BLaER1 treated with 17β-estradiol and CSF1 and Interleukin-3, amounts not matched to agents 10 nM and 100 nM (cell line): ENCODE measurements around the gene TUBB2B.
"Not testable (repeated sequence)": the region's sequence is repeated elsewhere in the genome, so short reads cannot be mapped to it uniquely, and the experiment has no call there.

ENCODE experiments used
- H3K27ac ChIP-seq, 11 experiments: shearing (Covaris generic); formaldehyde crosslinking; 2 replicates each; pipeline ENCODE4 v1.8.1; 2022
- H3K27me3 ChIP-seq, 11 experiments: shearing (Covaris generic); formaldehyde crosslinking; 2 replicates each; pipeline ENCODE4 v1.8.1; 2022
- H3K36me3 ChIP-seq, 11 experiments: shearing (Covaris generic); formaldehyde crosslinking; 2 replicates each; pipeline ENCODE4 v1.8.1; 2022
- H3K4me1 ChIP-seq, 10 experiments: shearing (Covaris generic); formaldehyde crosslinking; 2 replicates each; pipeline ENCODE4 v1.8.1; 2022
- H3K4me2 ChIP-seq, 11 experiments: shearing (Covaris generic); formaldehyde crosslinking; 2 replicates each; pipeline ENCODE4 v1.8.1; 2022
- H3K4me3 ChIP-seq, 10 experiments: shearing (Covaris generic); formaldehyde crosslinking; 2 replicates each; pipeline ENCODE4 v1.8.1; 2022
- H3K9ac ChIP-seq, 11 experiments: shearing (Covaris generic); formaldehyde crosslinking; 2 replicates each; pipeline ENCODE4 v1.8.1; 2022
- H3K9me3 ChIP-seq, 11 experiments: shearing (Covaris generic); formaldehyde crosslinking; replicated peaks in 1 of 11; 2 replicates each; pipeline ENCODE4 v1.8.1; 2022
- H4K20me1 ChIP-seq, 11 experiments: shearing (Covaris generic); formaldehyde crosslinking; 2 replicates each; pipeline ENCODE4 v1.8.1; 2022
- Cebpa-rat ChIP-seq, 11 experiments: shearing (Covaris generic); IDR thresholded peaks; 2 replicates each; pipeline ENCODE4 v1.8.1; 2022

The TUBB2B gene

DNA sequence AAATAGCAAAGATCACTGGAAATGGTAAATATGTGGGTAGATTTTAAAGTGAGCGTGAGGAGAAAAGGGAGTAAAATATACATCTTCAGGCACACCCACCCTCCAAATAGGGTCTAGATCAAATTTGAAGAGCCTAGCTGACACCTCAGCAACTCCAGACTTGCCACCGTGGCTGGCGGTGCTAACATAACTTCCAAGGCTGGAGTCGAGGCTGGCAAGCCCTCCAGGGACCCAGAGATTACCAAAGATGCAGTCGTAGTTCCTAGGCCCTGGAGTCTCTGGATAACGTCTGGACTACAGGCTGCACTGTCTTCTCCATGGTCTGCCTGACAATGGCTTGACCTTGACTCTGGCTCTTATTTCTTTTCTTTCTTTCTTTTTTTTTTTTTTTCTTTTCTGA lies 22.5 kb downstream of the TUBB2B start:
- Histone ChIP-seq H3K27ac (no peak overlapping the region), H3K9ac (no peak overlapping the region), H3K36me3 (no peaks in the 10 kb centered on the region), H3K27me3 (no peaks in the 10 kb centered on the region), H3K4me3 (no peak overlapping the region), H3K9me3 (peaks cover 0 to 17% (median 5%) of the 10 kb centered on the region in 11 experiments; a peak in 7 of 22 replicates), H4K20me1 (no peaks in the 10 kb centered on the region), H3K4me2 (peak overlapping the region in 3 of 11 experiments; percentile 4 to 25 (median 15); a peak in 1 of 22 replicates), H3K4me1 (peaks cover 0 to 29% (median 9%) of the 10 kb centered on the region in 10 experiments; a peak in 10 of 20 replicates)
- no peak for TF ChIP-seq Cebpa-rat (IDR thresholded peaks at IDR 0.05)

GRCh38 chr6:3202999-3203696 lies 24.3 kb downstream of the TUBB2B start:
- TF ChIP-seq Cebpa-rat (IDR thresholded peaks at IDR 0.05): no peak
- Histone ChIP-seq H4K20me1 (no peaks in the 10 kb centered on the region), H3K27me3 (no peaks in the 10 kb centered on the region), H3K4me2 (no peak overlapping the region), H3K36me3 (no peaks in the 10 kb centered on the region), H3K9ac (no peak overlapping the region), H3K27ac (no peak overlapping the region), H3K4me3 (no peak overlapping the region), H3K9me3 (peaks cover 8 to 25% (median 13%) of the 10 kb centered on the region in 11 experiments; a peak in 20 of 22 replicates), H3K4me1 (peaks cover 0 to 22% (median 9%) of the 10 kb centered on the region in 10 experiments; a peak in 9 of 20 replicates)

GRCh38 chr6:3201388-3201787 lies 26.1 kb downstream of the TUBB2B start:
- H3K9ac ChIP-seq: no peak overlapping the region
- H3K4me2 ChIP-seq: no peak overlapping the region
- no peak overlapping the region for H3K27ac ChIP-seq
- no peaks in the 10 kb centered on the region for H3K36me3 ChIP-seq
- no peaks in the 10 kb centered on the region for H4K20me1 ChIP-seq
- TF ChIP-seq Cebpa-rat (IDR thresholded peaks at IDR 0.05): no peak
- H3K27me3 ChIP-seq: no peaks in the 10 kb centered on the region
- no peak overlapping the region for H3K4me3 ChIP-seq
- peaks cover 0 to 22% (median 9%) of the 10 kb centered on the region in 10 experiments; a peak in 9 of 20 replicates for H3K4me1 ChIP-seq
- H3K9me3 ChIP-seq: peaks cover 8 to 25% (median 14%) of the 10 kb centered on the region in 11 experiments; a peak in 20 of 22 replicates

- H3K36me3 ChIP-seq: no peaks in the 10 kb centered on the region
- H3K4me1 ChIP-seq: peaks cover 4 to 19% (median 11%) of the 10 kb centered on the region in 10 experiments; a peak in 13 of 20 replicates
- H3K4me2 ChIP-seq: no peak overlapping the region
- no peak overlapping the region for H3K27ac ChIP-seq
- H3K4me3 ChIP-seq: no peak overlapping the region
- H3K9me3 ChIP-seq: peaks cover 8 to 31% (median 18%) of the 10 kb centered on the region in 11 experiments; a peak in 20 of 22 replicates
- no peak for TF ChIP-seq Cebpa-rat (IDR thresholded peaks at IDR 0.05)
- H4K20me1 ChIP-seq: no peaks in the 10 kb centered on the region
- H3K9ac ChIP-seq: no peak overlapping the region
- H3K27me3 ChIP-seq: no peaks in the 10 kb centered on the region
These were observed 26.8 kb downstream of the TUBB2B start for GRCh38 chr6:3200682-3201081.

GRCh38 chr6:3199382-3199781 lies 28.1 kb downstream of the TUBB2B start:
- H4K20me1 ChIP-seq: no peaks in the 10 kb centered on the region
- no peak overlapping the region for H3K27ac ChIP-seq
- H3K36me3 ChIP-seq: no peaks in the 10 kb centered on the region
- peaks cover 13 to 23% (median 17%) of the 10 kb centered on the region in 10 experiments for H3K4me1 ChIP-seq
- no peak for TF ChIP-seq Cebpa-rat (IDR thresholded peaks at IDR 0.05)
- peaks cover 8 to 30% (median 18%) of the 10 kb centered on the region in 11 experiments; a peak in 20 of 22 replicates for H3K9me3 ChIP-seq
- no peaks in the 10 kb centered on the region for H3K27me3 ChIP-seq
- H3K4me3 ChIP-seq: no peak overlapping the region
- H3K9ac ChIP-seq: no peak overlapping the region
- no peak overlapping the region for H3K4me2 ChIP-seq

- not testable (repeated sequence) for H3K27me3 ChIP-seq, H4K20me1 ChIP-seq, H3K36me3 ChIP-seq, H3K4me2 ChIP-seq, H3K4me3 ChIP-seq, H3K27ac ChIP-seq, H3K9ac ChIP-seq
- peaks cover 16 to 24% (median 20%) of the 10 kb centered on the region in 10 experiments for H3K4me1 ChIP-seq
- peaks cover 8 to 26% (median 17%) of the 10 kb centered on the region in 11 experiments; a peak in 20 of 22 replicates for H3K9me3 ChIP-seq
These were observed 29.7 kb downstream of the TUBB2B start for GRCh38 chr6:3197734-3198133.

GRCh38 chr6:3196770-3197169 lies 30.7 kb downstream of the TUBB2B start:
- Histone ChIP-seq H3K27me3 (no peaks in the 10 kb centered on the region), H3K9ac (no peak overlapping the region), H3K9me3 (peaks cover 8 to 26% (median 16%) of the 10 kb centered on the region in 11 experiments; a peak in 20 of 22 replicates), H3K4me1 (peaks cover 16 to 24% (median 20%) of the 10 kb centered on the region in 10 experiments), H3K27ac (no peak overlapping the region), H4K20me1 (no peaks in the 10 kb centered on the region), H3K4me2 (no peak overlapping the region), H3K4me3 (no peak overlapping the region), H3K36me3 (no peaks in the 10 kb centered on the region)
- TF ChIP-seq Cebpa-rat (IDR thresholded peaks at IDR 0.05): no peak

DNA sequence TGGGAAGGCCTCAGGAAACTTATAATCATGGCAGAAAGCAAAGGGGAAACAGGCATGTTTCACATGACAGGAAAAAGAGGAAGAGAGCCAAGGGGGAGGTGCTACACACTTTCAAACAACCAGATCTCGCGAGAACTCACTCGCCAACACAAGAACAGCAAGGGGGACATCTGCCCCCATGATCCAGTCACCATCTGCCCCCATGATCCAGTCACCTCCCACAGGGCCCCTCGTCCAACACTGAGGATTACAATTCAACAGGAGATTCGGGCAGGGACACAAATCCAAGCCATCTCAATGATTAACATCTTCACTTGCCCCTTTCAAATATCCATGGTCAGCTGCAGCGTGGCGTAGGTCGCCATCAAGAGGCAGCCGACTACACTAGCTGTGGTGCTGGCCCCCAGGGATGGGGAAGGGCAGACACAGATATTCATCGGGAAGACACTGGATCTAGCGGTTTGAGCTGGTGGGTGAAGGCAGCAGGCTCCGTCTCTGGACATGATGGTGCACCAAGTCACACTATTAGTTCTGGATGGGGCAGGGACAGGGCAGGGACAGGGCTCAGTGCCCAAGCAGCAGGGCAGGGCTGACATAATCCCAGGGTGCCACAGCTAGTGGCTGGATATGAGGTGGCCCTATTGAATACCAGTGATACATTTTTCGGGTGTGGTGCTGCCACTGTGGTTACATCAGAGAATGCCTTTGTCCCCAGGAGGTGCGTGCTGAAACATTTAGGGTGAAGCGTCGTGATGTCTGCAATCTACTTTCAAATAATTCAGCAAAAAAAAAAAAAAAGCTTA lies 31.6 kb downstream of the TUBB2B start:
- H3K9me3 ChIP-seq: peaks cover 8 to 26% (median 16%) of the 10 kb centered on the region in 11 experiments; a peak in 20 of 22 replicates

GRCh38 chr6:3195420-3195694 lies 32.1 kb downstream of the TUBB2B start:
- Histone ChIP-seq H3K4me1 (peaks cover 16 to 24% (median 20%) of the 10 kb centered on the region in 10 experiments), H3K9ac (no peak overlapping the region), H3K36me3 (no peaks in the 10 kb centered on the region), H4K20me1 (no peaks in the 10 kb centered on the region), H3K4me2 (peak overlapping the region in 9 of 11 experiments; percentile 2 to 52 (median 39); a peak in 7 of 22 replicates), H3K27me3 (no peaks in the 10 kb centered on the region), H3K4me3 (no peak overlapping the region), H3K27ac (peak overlapping the region in 2 of 11 experiments; percentile 30 to 38; a peak in 4 of 22 replicates), H3K9me3 (peaks cover 8 to 26% (median 16%) of the 10 kb centered on the region in 11 experiments; a peak in 20 of 22 replicates)
- TF ChIP-seq Cebpa-rat (IDR thresholded peaks at IDR 0.05): no peak

More for the DNA sequence above, 31.6 kb downstream of the TUBB2B start:
- Histone ChIP-seq H3K4me1 (peaks cover 16 to 24% (median 20%) of the 10 kb centered on the region in 10 experiments), H3K27ac (peak overlapping the region in 1 of 11 experiments; percentile 30; a peak in 1 of 22 replicates), H3K27me3 (no peaks in the 10 kb centered on the region), H3K4me3 (no peak overlapping the region), H3K4me2 (peak overlapping the region in 5 of 11 experiments; percentile 2 to 45 (median 38); a peak in 4 of 22 replicates), H3K36me3 (no peaks in the 10 kb centered on the region), H3K9ac (no peak overlapping the region), H4K20me1 (no peaks in the 10 kb centered on the region)
- TF ChIP-seq Cebpa-rat (IDR thresholded peaks at IDR 0.05): no peak
